Measurements from ENCODE around the gene KRTAP4-4. TPM values are rescaled to one million over a fixed set of nuclear protein-coding genes. Genes with fewer than 3 reads are reported as not detected.

The KRTAP4-4 gene
- total RNA-seq, 1 experiment from 2014 or later: not detected

Other genes starting within 250 kb of the KRTAP4-4 start
- gene KRT23, start 223.1 kb downstream of the KRTAP4-4 start, total RNA-seq (2014; rRNA removed; shearing (Covaris generic)): not detected in 2 replicates
- gene KRT39, start 193.8 kb downstream of the KRTAP4-4 start, total RNA-seq (2014; rRNA removed; shearing (Covaris generic)): not detected in 2 replicates
- not detected in 2 replicates for gene KRT40, start 176.4 kb downstream of the KRTAP4-4 start, total RNA-seq (2014; rRNA removed; shearing (Covaris generic))
- gene KRTAP3-3, start 166.6 kb downstream of the KRTAP4-4 start, total RNA-seq (2014; rRNA removed; shearing (Covaris generic)): not detected in 2 replicates
- not detected in 2 replicates for gene KRTAP3-2, start 160.8 kb downstream of the KRTAP4-4 start, total RNA-seq (2014; rRNA removed; shearing (Covaris generic))
- not detected in 2 replicates for gene KRTAP3-1, start 151.6 kb downstream of the KRTAP4-4 start, total RNA-seq (2014; rRNA removed; shearing (Covaris generic))
- not detected in 2 replicates for gene KRTAP1-5, start 133.5 kb downstream of the KRTAP4-4 start, total RNA-seq (2014; rRNA removed; shearing (Covaris generic))
- not detected in 2 replicates for gene KRTAP1-4, start 130.6 kb downstream of the KRTAP4-4 start, total RNA-seq (2014; rRNA removed; shearing (Covaris generic))
- gene KRTAP1-3, start 125.9 kb downstream of the KRTAP4-4 start, total RNA-seq (2014; rRNA removed; shearing (Covaris generic)): not detected in 2 replicates
- not detected in 2 replicates for gene KRTAP1-1, start 119.3 kb downstream of the KRTAP4-4 start, total RNA-seq (2014; rRNA removed; shearing (Covaris generic))
- gene KRTAP2-1, start 113.4 kb downstream of the KRTAP4-4 start, total RNA-seq (2014; rRNA removed; shearing (Covaris generic)): not detected in 2 replicates
- gene KRTAP2-2, start 105.5 kb downstream of the KRTAP4-4 start, total RNA-seq (2014; rRNA removed; shearing (Covaris generic)): not detected in 2 replicates
- gene KRTAP2-3, start 100.6 kb downstream of the KRTAP4-4 start, total RNA-seq (2014; rRNA removed; shearing (Covaris generic)): not detected in 2 replicates
- not detected in 2 replicates for gene KRTAP2-4, start 94.9 kb downstream of the KRTAP4-4 start, total RNA-seq (2014; rRNA removed; shearing (Covaris generic))
- not detected in 2 replicates for gene KRTAP4-7, start 76.6 kb downstream of the KRTAP4-4 start, total RNA-seq (2014; rRNA removed; shearing (Covaris generic))
- not detected in 2 replicates for gene KRTAP4-8, start 62.6 kb downstream of the KRTAP4-4 start, total RNA-seq (2014; rRNA removed; shearing (Covaris generic))
- gene KRTAP4-16, start 58.5 kb downstream of the KRTAP4-4 start, total RNA-seq (2014; rRNA removed; shearing (Covaris generic)): not detected in 2 replicates
- not detected in 2 replicates for gene KRTAP4-9, start 55.4 kb downstream of the KRTAP4-4 start, total RNA-seq (2014; rRNA removed; shearing (Covaris generic))
- not detected in 2 replicates for gene KRTAP4-11, start 42.4 kb downstream of the KRTAP4-4 start, total RNA-seq (2014; rRNA removed; shearing (Covaris generic))
- not detected in 2 replicates for gene KRTAP4-12, start 36.6 kb downstream of the KRTAP4-4 start, total RNA-seq (2014; rRNA removed; shearing (Covaris generic))
- not detected in 2 replicates for gene KRTAP4-6, start 20.2 kb downstream of the KRTAP4-4 start, total RNA-seq (2014; rRNA removed; shearing (Covaris generic))
- gene KRTAP4-5, start 10.9 kb downstream of the KRTAP4-4 start, total RNA-seq (2014; rRNA removed; shearing (Covaris generic)): not detected in 2 replicates
- not detected in 2 replicates for gene KRTAP4-3, start 7.5 kb upstream of the KRTAP4-4 start, total RNA-seq (2014; rRNA removed; shearing (Covaris generic))
- not detected in 2 replicates for gene KRTAP4-2, start 17.5 kb upstream of the KRTAP4-4 start, total RNA-seq (2014; rRNA removed; shearing (Covaris generic))
- 0.38 and 0.70 TPM in 2 replicates for gene KRTAP4-1, start 24.2 kb upstream of the KRTAP4-4 start, total RNA-seq (2014; rRNA removed; shearing (Covaris generic))
- not detected in 2 replicates for gene KRTAP9-1, start 29.1 kb upstream of the KRTAP4-4 start, total RNA-seq (2014; rRNA removed; shearing (Covaris generic))
- gene KRTAP9-2, start 65.9 kb upstream of the KRTAP4-4 start, total RNA-seq (2014; rRNA removed; shearing (Covaris generic)): not detected in 2 replicates
- gene KRTAP9-3, start 71.7 kb upstream of the KRTAP4-4 start, total RNA-seq (2014; rRNA removed; shearing (Covaris generic)): not detected in 2 replicates
- gene KRTAP9-8, start 77.3 kb upstream of the KRTAP4-4 start, total RNA-seq (2014; rRNA removed; shearing (Covaris generic)): not detected in 2 replicates
- gene KRTAP9-4, start 88.9 kb upstream of the KRTAP4-4 start, total RNA-seq (2014; rRNA removed; shearing (Covaris generic)): not detected in 2 replicates
- gene KRTAP9-9, start 94.6 kb upstream of the KRTAP4-4 start, total RNA-seq (2014; rRNA removed; shearing (Covaris generic)): not detected in 2 replicates
- gene KRTAP9-6, start 104.6 kb upstream of the KRTAP4-4 start, total RNA-seq (2014; rRNA removed; shearing (Covaris generic)): not detected in 2 replicates
- gene KRTAP9-7, start 115.0 kb upstream of the KRTAP4-4 start, total RNA-seq (2014; rRNA removed; shearing (Covaris generic)): not detected in 2 replicates
- not detected in 2 replicates for gene KRTAP29-1, start 142.1 kb upstream of the KRTAP4-4 start, total RNA-seq (2014; rRNA removed; shearing (Covaris generic))
- gene KRTAP16-1, start 148.6 kb upstream of the KRTAP4-4 start, total RNA-seq (2014; rRNA removed; shearing (Covaris generic)): not detected in 2 replicates
- not detected in 2 replicates for gene KRTAP17-1, start 155.0 kb upstream of the KRTAP4-4 start, total RNA-seq (2014; rRNA removed; shearing (Covaris generic))
- not detected in 2 replicates for gene KRT33A, start 190.1 kb upstream of the KRTAP4-4 start, total RNA-seq (2014; rRNA removed; shearing (Covaris generic))
- not detected in 2 replicates for gene KRT33B, start 209.1 kb upstream of the KRTAP4-4 start, total RNA-seq (2014; rRNA removed; shearing (Covaris generic))
- not detected in 2 replicates for gene KRT34, start 221.6 kb upstream of the KRTAP4-4 start, total RNA-seq (2014; rRNA removed; shearing (Covaris generic))
- gene KRT31, start 236.9 kb upstream of the KRTAP4-4 start, total RNA-seq (2014; rRNA removed; shearing (Covaris generic)): not detected in 2 replicates

Data from H7 (cell line).